SK-N-DZ (cell line): ENCODE measurements around the gene C2CD3.

Experiments
- small RNA-seq, 2 experiments: library from RNA; depleted of rRNA; stranded (forward); fragments of <200 nt; gene quantifications; one replicate each; pipeline ENCODE3, GENCODE V24; 2014

The C2CD3 gene

Small RNAs within 50 kb of the gene (small RNA-seq; reads per million reads assigned to genes)
- 0 reads per million in 2 experiments for gene AP002392.1
